Measurements from ENCODE around the gene PLD3.

PLD3 gene

GRCh38 chr19:40370997-40371801 is 22.7 kb downstream of the PLD3 start:
- TF ChIP-seq CTCF (IDR thresholded peaks at IDR 0.05) = no peak
- no peak overlapping the region for H3K27ac ChIP-seq

GRCh38 chr19:40371802-40372122 is 23.3 kb downstream of the PLD3 start:
- H3K36me3 ChIP-seq = peaks cover 40 to 98% (median 95%) of the 10 kb centered on the region in 3 donors
- no peak for DNase-seq
- intact Hi-C loops (cut with DNase I; ENCODE audit: low total_unique reads) = no loop called here
- no peaks in the 10 kb centered on the region for H3K9me3 ChIP-seq
- no peak for TF ChIP-seq CTCF (IDR thresholded peaks at IDR 0.05)
- no peaks in the 10 kb centered on the region for H3K27me3 ChIP-seq
- H3K4me3 ChIP-seq = no peak overlapping the region
- H3K27ac ChIP-seq = no peak overlapping the region
- no peaks in the 10 kb centered on the region for H3K4me1 ChIP-seq

More at GRCh38 chr19:40370997-40371801, 22.7 kb downstream of the PLD3 start:
- intact Hi-C loops (cut with DNase I; ENCODE audit: low total_unique reads) = no loop called here
- DNase-seq = no peak
- no peaks in the 10 kb centered on the region for H3K9me3 ChIP-seq
- peaks cover 0 to 2% (median 0%) of the 10 kb centered on the region in 4 donors for H3K4me1 ChIP-seq
- no peak overlapping the region for H3K4me3 ChIP-seq
- peaks cover 43 to 98% (median 95%) of the 10 kb centered on the region in 3 donors for H3K36me3 ChIP-seq
- H3K27me3 ChIP-seq = no peaks in the 10 kb centered on the region

- no peak overlapping the region for H3K27ac ChIP-seq
- DNase-seq = no peak
- H3K4me3 ChIP-seq = no peak overlapping the region
- intact Hi-C loops (cut with DNase I; ENCODE audit: low total_unique reads) = no loop called here
- peaks cover 41 to 98% (median 91%) of the 10 kb centered on the region in 3 donors for H3K36me3 ChIP-seq
- no peak for TF ChIP-seq CTCF (IDR thresholded peaks at IDR 0.05)
- no peaks in the 10 kb centered on the region for H3K4me1 ChIP-seq
- H3K27me3 ChIP-seq = no peaks in the 10 kb centered on the region
- H3K9me3 ChIP-seq = no peaks in the 10 kb centered on the region
Measured at GRCh38 chr19:40374084-40374483, 25.6 kb downstream of the PLD3 start.

GRCh38 chr19:40376286-40376862 is 27.9 kb downstream of the PLD3 start:
- peaks cover 25 to 98% (median 86%) of the 10 kb centered on the region in 3 donors for H3K36me3 ChIP-seq
- no peaks in the 10 kb centered on the region for H3K9me3 ChIP-seq

GRCh38 chr19:40377876-40378385 is 29.4 kb downstream of the PLD3 start:
- Histone ChIP-seq H3K4me1 (no peaks in the 10 kb centered on the region), H3K4me3 (no peak overlapping the region), H3K27ac (no peak overlapping the region), H3K36me3 (peaks cover 13 to 82% (median 71%) of the 10 kb centered on the region in 3 donors), H3K27me3 (no peaks in the 10 kb centered on the region), H3K9me3 (no peaks in the 10 kb centered on the region)
- no peak for DNase-seq
- no peak for TF ChIP-seq CTCF (IDR thresholded peaks at IDR 0.05)
- intact Hi-C loops (cut with DNase I; ENCODE audit: low total_unique reads) = no loop called here

More at GRCh38 chr19:40376286-40376862, 27.9 kb downstream of the PLD3 start:
- Histone ChIP-seq H3K27me3 (no peaks in the 10 kb centered on the region), H3K27ac (no peak overlapping the region), H3K4me1 (no peaks in the 10 kb centered on the region), H3K4me3 (no peak overlapping the region)
- no peak for DNase-seq
- intact Hi-C loops (cut with DNase I; ENCODE audit: low total_unique reads) = no loop called here
- TF ChIP-seq CTCF (IDR thresholded peaks at IDR 0.05) = no peak

Measured in tibial artery (tissue), 4 donors.